ENCODE data around the gene DNAI2. TPM values are rescaled to one million over a fixed set of nuclear protein-coding genes. Genes with fewer than 3 reads are reported as not detected.

Gene DNAI2
- total and polyA plus RNA-seq, 9 of the 15 experiments (the other 6 are each of a cell fraction or from before 2014, with no cell fraction given): not detected

DNA sequence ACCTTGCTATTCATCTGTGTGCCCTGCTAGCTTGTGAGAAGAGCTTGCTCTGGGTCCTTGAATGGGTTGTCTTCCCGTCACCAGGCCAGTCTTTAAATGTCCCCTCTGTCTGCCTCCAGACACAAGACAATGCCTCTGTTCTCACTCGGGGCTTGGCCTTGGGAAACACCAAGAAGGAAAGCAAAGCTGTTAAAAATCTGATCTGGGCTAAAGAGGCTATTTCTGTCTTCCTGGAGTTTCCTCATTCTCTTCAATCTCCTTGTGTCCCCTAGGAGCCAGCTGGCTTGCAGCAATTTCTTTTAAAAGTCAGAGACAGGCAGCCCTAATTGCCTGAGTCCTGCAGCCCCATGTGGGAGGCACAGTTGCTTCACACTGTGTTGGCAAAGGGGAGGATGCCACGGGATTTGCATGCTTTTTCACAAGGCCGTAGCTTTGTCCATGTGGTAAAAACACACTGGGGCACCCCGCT, 2.5 kb downstream of the DNAI2 start:
- BruUV-seq (replicated peaks): no TSS peak
- Histone ChIP-seq H3K27me3 (ENCODE audit: control insufficient read depth in 2 of 2, insufficient read depth in 2 of 2, low read length in 2 of 2) (peaks cover 26 to 48% of the 10 kb centered on the region in 2 experiments), H3K9me3 (replicated peaks; ENCODE audit: control insufficient read depth, insufficient read depth, low read depth, low read length) (no peaks in the 10 kb centered on the region), H3K79me2 (ENCODE audit: control insufficient read depth, insufficient read depth, low read length) (no peaks in the 10 kb centered on the region), H2AFZ (ENCODE audit: low read depth, low read length) (no peak overlapping the region), H3K9ac (ENCODE audit: insufficient read depth in 1 of 2, low read depth in 2 of 2, low read length in 2 of 2) (peak overlapping the region in 1 of 2 experiments; percentile 16; a peak in 1 of 4 replicates), H3K4me3 (no peak overlapping the region), H4K20me1 (replicated peaks; ENCODE audit: control insufficient read depth, insufficient read depth, low read length) (peaks cover 4% of the 10 kb centered on the region; the same call in 1 of the 2 replicates), H3K9me1 (ENCODE audit: control insufficient read depth, insufficient read depth, low read length) (no peaks in the 10 kb centered on the region), H3K4me2 (ENCODE audit: insufficient read depth, low read length) (no peak overlapping the region), H3K27ac (ENCODE audit: extremely low read depth, low read depth, low read length) (no peak overlapping the region), H3K36me3 (ENCODE audit: control insufficient read depth, insufficient read depth, low read length) (no peaks in the 10 kb centered on the region), H3K4me1 (replicated peaks in 1 of 2; ENCODE audit: control insufficient read depth in 2 of 2, insufficient read depth in 2 of 2, low read length in 2 of 2) (peaks cover under 1 to 11% of the 10 kb centered on the region in 2 experiments; a peak in 3 of 5 replicates)
- no peak for FAIRE-seq
- ChIA-PET CTCF (ENCODE audit: low intra/inter-chr PET ratio) (no interaction called here), POLR2A (interaction anchor here (0.8 kb wide), 1 partner anchor 13 kb away, joined by 3 read pairs; no protein-coding TSS in a partner anchor)
- in situ Hi-C loops (cut with MboI) (no loop called here), intact Hi-C loops (cut with micrococcal nuclease) (no loop called here)
- TF ChIP-seq EZH2 (IDR thresholded peaks at IDR 0.05; ENCODE audit: borderline replicate concordance, low read depth, low read length) (no peak), ZBED1 (IDR thresholded peaks at IDR 0.05) (no peak), SAP30 (IDR thresholded peaks at IDR 0.05; ENCODE audit: borderline replicate concordance, insufficient read depth, low read depth, low read length, poor library complexity, severe bottlenecking) (no peak), HIVEP1 (CRISPR knock-in tag; IDR thresholded peaks at IDR 0.05) (no peak), TBP (optimal IDR thresholded peaks at IDR 0.05; ENCODE audit: low read depth, low read length) (no peak), ELF1 (tag; IDR thresholded peaks at IDR 0.05) (no peak), IRF2 (CRISPR knock-in tag; IDR thresholded peaks at IDR 0.05) (no peak)
- TF ChIP-seq, protein P1, sequence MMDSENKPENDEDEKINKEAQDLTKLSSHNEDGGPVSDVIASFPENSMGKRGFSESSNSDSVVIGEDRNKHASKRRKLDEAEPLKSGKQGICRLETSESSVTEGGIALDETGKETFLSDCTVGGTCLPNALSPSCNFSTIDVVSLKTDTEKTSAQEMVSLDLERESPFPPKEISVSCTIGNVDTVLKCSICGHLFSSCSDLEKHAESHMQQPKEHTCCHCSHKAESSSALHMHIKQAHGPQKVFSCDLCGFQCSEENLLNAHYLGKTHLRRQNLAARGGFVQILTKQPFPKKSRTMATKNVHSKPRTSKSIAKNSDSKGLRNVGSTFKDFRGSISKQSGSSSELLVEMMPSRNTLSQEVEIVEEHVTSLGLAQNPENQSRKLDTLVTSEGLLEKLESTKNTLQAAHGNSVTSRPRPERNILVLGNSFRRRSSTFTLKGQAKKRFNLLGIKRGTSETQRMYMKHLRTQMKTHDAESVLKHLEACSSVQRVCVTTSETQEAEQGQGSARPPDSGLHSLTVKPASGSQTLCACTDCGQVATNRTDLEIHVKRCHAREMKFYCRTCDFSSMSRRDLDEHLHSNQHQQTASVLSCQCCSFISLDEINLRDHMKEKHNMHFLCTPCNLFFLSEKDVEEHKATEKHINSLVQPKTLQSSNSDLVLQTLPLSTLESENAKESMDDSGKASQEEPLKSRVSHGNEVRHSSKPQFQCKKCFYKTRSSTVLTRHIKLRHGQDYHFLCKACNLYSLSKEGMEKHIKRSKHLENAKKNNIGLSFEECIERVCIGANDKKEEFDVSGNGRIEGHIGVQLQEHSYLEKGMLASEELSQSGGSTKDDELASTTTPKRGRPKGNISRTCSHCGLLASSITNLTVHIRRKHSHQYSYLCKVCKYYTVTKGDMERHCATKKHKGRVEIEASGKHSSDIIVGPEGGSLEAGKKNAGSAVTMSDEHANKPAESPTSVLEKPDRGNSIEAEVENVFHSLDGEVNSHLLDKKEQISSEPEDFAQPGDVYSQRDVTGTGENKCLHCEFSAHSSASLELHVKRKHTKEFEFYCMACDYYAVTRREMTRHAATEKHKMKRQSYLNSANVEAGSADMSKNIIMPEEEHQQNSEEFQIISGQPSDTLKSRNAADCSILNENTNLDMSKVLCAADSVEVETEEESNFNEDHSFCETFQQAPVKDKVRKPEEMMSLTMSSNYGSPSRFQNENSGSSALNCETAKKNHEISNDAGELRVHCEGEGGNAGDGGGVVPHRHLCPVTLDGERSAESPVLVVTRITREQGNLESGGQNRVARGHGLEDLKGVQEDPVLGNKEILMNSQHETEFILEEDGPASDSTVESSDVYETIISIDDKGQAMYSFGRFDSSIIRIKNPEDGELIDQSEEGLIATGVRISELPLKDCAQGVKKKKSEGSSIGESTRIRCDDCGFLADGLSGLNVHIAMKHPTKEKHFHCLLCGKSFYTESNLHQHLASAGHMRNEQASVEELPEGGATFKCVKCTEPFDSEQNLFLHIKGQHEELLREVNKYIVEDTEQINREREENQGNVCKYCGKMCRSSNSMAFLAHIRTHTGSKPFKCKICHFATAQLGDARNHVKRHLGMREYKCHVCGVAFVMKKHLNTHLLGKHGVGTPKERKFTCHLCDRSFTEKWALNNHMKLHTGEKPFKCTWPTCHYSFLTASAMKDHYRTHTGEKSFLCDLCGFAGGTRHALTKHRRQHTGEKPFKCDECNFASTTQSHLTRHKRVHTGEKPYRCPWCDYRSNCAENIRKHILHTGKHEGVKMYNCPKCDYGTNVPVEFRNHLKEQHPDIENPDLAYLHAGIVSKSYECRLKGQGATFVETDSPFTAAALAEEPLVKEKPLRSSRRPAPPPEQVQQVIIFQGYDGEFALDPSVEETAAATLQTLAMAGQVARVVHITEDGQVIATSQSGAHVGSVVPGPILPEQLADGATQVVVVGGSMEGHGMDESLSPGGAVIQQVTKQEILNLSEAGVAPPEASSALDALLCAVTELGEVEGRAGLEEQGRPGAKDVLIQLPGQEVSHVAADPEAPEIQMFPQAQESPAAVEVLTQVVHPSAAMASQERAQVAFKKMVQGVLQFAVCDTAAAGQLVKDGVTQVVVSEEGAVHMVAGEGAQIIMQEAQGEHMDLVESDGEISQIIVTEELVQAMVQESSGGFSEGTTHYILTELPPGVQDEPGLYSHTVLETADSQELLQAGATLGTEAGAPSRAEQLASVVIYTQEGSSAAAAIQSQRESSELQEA (IDR thresholded peaks at IDR 0.05; ENCODE audit: low read depth): no peak
- WGBS (ENCODE audit: insufficient coverage, low coverage, missing lambda C conversion rate): 9% methylated on average over 5 of the region's 5 CpGs
- no peak for DNase-seq (ENCODE audit: extremely low read depth in 1 of 4, low spot score in 3 of 4)
- ATAC-seq: no peak

Data from K562 (cell line).